Renal cortical epithelial cell (primary cell): Measurements from ENCODE around the gene PNLIP. TPM values are rescaled to one million over a fixed set of nuclear protein-coding genes. Genes with fewer than 3 reads are reported as not detected.

Experiments used
- DNase-seq: peaks from one replicate; pipeline ENCODE4 v3.0.0-alpha.2; 2011; ENCODE audit warnings: low read depth
- total RNA-seq: library from RNA; depleted of rRNA; stranded (reverse); fragments of >200 nt; gene quantifications from 2 replicates; pipeline ENCODE4 v1.2.3, GENCODE V29; 2014

Gene PNLIP
- total RNA-seq, 1 donor from 2014 or later = not detected

- no peak for DNase-seq
Measured at GRCh38 chr10:116614796-116615195, 69.1 kb downstream of the PNLIP start.

GRCh38 chr10:116615199-116615776, 69.6 kb downstream of the PNLIP start:
- no peak for DNase-seq

Other genes starting within 250 kb of the PNLIP start
- not detected in 2 replicates for gene CCDC172, start 221.5 kb upstream of the PNLIP start, total RNA-seq
- gene PNLIPRP3, start 118.1 kb upstream of the PNLIP start, total RNA-seq = not detected in 2 replicates
- not detected in 2 replicates for gene PNLIPRP1, start 45.0 kb downstream of the PNLIP start, total RNA-seq
- gene PNLIPRP2, start 75.0 kb downstream of the PNLIP start, total RNA-seq = not detected in 2 replicates
- 24.7 and 79.5 TPM in 2 replicates for gene HSPA12A, start 196.6 kb downstream of the PNLIP start, total RNA-seq